GM21528 (cell line): ENCODE results near the gene ADORA3.

ENCODE experiments used
- ATAC-seq: cut with Tn5 transposase; IDR thresholded peaks from one replicate; pipeline ENCODE4 v1.9.1; 2021; ENCODE audit warnings: mild to moderate bottlenecking, moderate library complexity; ENCODE audit not compliant: unreplicated experiment, low FRiP score

The ADORA3 gene

GRCh38 chr1:111509997-111510375, 6.6 kb upstream of the ADORA3 start:
- no peak for ATAC-seq

- peak; percentile 52 for ATAC-seq
Measured at GRCh38 chr1:111507411-111508201, 4.2 kb upstream of the ADORA3 start.

GRCh38 chr1:111506561-111506960, 3.1 kb upstream of the ADORA3 start:
- ATAC-seq, result no peak

- ATAC-seq, result no peak
Measured at GRCh38 chr1:111505641-111506119, 2.2 kb upstream of the ADORA3 start.

GRCh38 chr1:111504097-111504496, 664 bp upstream of the ADORA3 start:
- no peak for ATAC-seq

GRCh38 chr1:111501645-111502044, 1.8 kb downstream of the ADORA3 start:
- ATAC-seq, result no peak

- ATAC-seq, result no peak
Measured at GRCh38 chr1:111499026-111499785, 4.2 kb downstream of the ADORA3 start.

GRCh38 chr1:111497592-111497991, 5.8 kb downstream of the ADORA3 start:
- ATAC-seq, result no peak

- ATAC-seq, result no peak
Measured at GRCh38 chr1:111496398-111496797, 7.0 kb downstream of the ADORA3 start.

- ATAC-seq, result no peak
Measured at GRCh38 chr1:111491070-111491469, 12.4 kb downstream of the ADORA3 start.

GRCh38 chr1:111490220-111490619, 13.2 kb downstream of the ADORA3 start:
- ATAC-seq, result no peak

- ATAC-seq, result no peak
Measured at GRCh38 chr1:111489604-111490003, 13.8 kb downstream of the ADORA3 start.

- no peak for ATAC-seq
Measured at GRCh38 chr1:111488669-111489068, 14.8 kb downstream of the ADORA3 start.

GRCh38 chr1:111487133-111487532, 16.3 kb downstream of the ADORA3 start:
- no peak for ATAC-seq

GRCh38 chr1:111486431-111486830, 17.0 kb downstream of the ADORA3 start:
- no peak for ATAC-seq

- ATAC-seq, result no peak
Measured at GRCh38 chr1:111484391-111485026, 18.9 kb downstream of the ADORA3 start.

- no peak for ATAC-seq
Measured at GRCh38 chr1:111483876-111484275, 19.6 kb downstream of the ADORA3 start.

GRCh38 chr1:111483166-111483565, 20.3 kb downstream of the ADORA3 start:
- ATAC-seq, result no peak

GRCh38 chr1:111481387-111482221, 21.8 kb downstream of the ADORA3 start:
- ATAC-seq, result no peak

- no peak for ATAC-seq
Measured at GRCh38 chr1:111480674-111481073, 22.8 kb downstream of the ADORA3 start.
